GM23338 (cell line): ENCODE measurements around the gene DDX4.

Experiments
- CTCF ChIP-seq, 2 experiments: fragments of 200-600 bp in 1 of 2; sonication (generic) in 1 of 2; conservative IDR thresholded peaks; 2 replicates each; pipeline versions ENCODE4 v1.5.1 to v1.6.1; 2016 to 2017; ENCODE audit warnings: antibody characterized with exemption in 2 of 2, low read depth in 2 of 2, mild to moderate bottlenecking in 2 of 2, moderate library complexity in 1 of 2
- EZH2 ChIP-seq: fragments of 200-600 bp; sonication (generic); IDR thresholded peaks from one replicate; pipeline ENCODE4 v1.8.0; 2017; ENCODE audit warnings: antibody characterized with exemption, mild to moderate bottlenecking, low read depth; ENCODE audit not compliant: unreplicated experiment
- EZH2phosphoT487 ChIP-seq: fragments of 200-600 bp; sonication (generic); IDR thresholded peaks from one replicate; pipeline ENCODE4 v1.8.1; 2018; ENCODE audit warnings: antibody characterized with exemption; ENCODE audit not compliant: unreplicated experiment
- JUNB ChIP-seq: IDR thresholded peaks from one replicate; pipeline ENCODE4 v1.6.1; 2016; ENCODE audit warnings: antibody characterized with exemption; ENCODE audit not compliant: unreplicated experiment
- REST ChIP-seq: IDR thresholded peaks from one replicate; pipeline ENCODE4 v1.6.1; 2018; ENCODE audit warnings: antibody characterized with exemption; ENCODE audit not compliant: unreplicated experiment
- ZNF114 ChIP-seq: fragments of 250-450 bp; sonication (Bioruptor Pico); IDR thresholded peaks from 2 replicates; pipeline ENCODE4 v1.5.0; 2020; ENCODE audit warnings: mild to moderate bottlenecking, moderate library complexity

DNA sequence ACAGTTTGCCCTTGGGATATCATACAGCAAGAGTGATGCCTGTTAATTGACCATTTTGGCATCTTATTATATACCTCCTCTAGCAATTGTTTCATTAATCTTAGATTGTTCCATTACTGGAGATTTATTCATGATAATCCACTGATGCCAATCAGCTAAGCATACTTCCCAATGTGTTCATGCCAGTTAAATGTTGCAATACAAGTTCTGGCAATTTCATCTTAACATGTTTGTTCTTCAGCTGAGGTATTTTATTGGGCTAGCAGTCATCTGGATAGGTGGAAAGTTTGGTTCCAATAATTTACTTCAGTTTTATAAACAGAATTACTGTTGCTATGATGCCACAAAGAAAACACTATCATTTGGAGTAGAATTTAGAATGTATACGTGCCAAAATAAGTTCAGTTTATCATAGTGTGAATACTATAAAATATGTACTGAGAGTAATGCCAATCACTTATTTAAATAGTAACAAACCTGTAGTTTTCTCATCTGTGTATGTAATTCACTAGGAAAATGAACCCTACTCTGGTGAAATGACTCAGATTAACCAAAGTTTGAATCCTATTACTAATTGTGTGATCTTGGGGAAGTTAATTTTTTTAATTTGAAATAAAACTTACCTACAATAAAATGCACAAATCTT, 85.4 kb downstream of the DDX4 start:
- TF ChIP-seq ZNF114 (CRISPR knock-in tag) (no peak), EZH2 (no peak), CTCF (conservative IDR thresholded peaks at IDR 0.05; ENCODE audit: low read depth in 2 of 2) (no peak), JUNB (no peak), REST (no peak), EZH2phosphoT487 (no peak)
